Cardiac fibroblast (primary cell): ENCODE data around the gene PIK3R1.

Source experiments
- DNase-seq, 2 donors: peaks; one replicate each; pipeline versions ENCODE4 v3.0.0 to v3.0.0-alpha.2; 2010; ENCODE audit warnings: low read depth in 2 of 2
- H3K4me3 ChIP-seq, 2 donors: replicated peaks in 1 of 2; 1 replicate in 1 of 2; 2 replicates in 1 of 2; pipeline ENCODE4 v1.5.1; 2011; ENCODE audit warnings: low read depth in 2 of 2, low read length in 2 of 2, mild to moderate bottlenecking in 2 of 2, moderate library complexity in 1 of 2
- CTCF ChIP-seq: IDR thresholded peaks from one replicate; pipeline ENCODE4 v1.5.1; 2011; ENCODE audit warnings: low read depth, mild to moderate bottlenecking, low read length, inconsistent platforms

PIK3R1 gene

GRCh38 chr5:68182094-68182493, 33.5 kb upstream of the PIK3R1 start:
- no peak for DNase-seq
- no peak for TF ChIP-seq CTCF
- no peak overlapping the region for H3K4me3 ChIP-seq

GRCh38 chr5:68182534-68182933, 33.0 kb upstream of the PIK3R1 start:
- no peak overlapping the region for H3K4me3 ChIP-seq
- DNase-seq: no peak
- no peak for TF ChIP-seq CTCF

- peak; percentile 10 to 48 for DNase-seq
- TF ChIP-seq CTCF: no peak
- no peak overlapping the region for H3K4me3 ChIP-seq
Measured at GRCh38 chr5:68187268-68188055, 28.1 kb upstream of the PIK3R1 start.

- no peak overlapping the region for H3K4me3 ChIP-seq
- TF ChIP-seq CTCF: no peak
- peak in 1 of 2 donors; percentile 5 for DNase-seq
Measured at GRCh38 chr5:68189171-68189570, 26.4 kb upstream of the PIK3R1 start.

GRCh38 chr5:68189613-68190012, 25.9 kb upstream of the PIK3R1 start:
- TF ChIP-seq CTCF: no peak
- DNase-seq: no peak
- H3K4me3 ChIP-seq: no peak overlapping the region

GRCh38 chr5:68190619-68191018, 24.9 kb upstream of the PIK3R1 start:
- no peak overlapping the region for H3K4me3 ChIP-seq
- no peak for DNase-seq
- TF ChIP-seq CTCF: no peak
